Fibroblast of mammary gland (primary cell): ENCODE results near the gene PAK1.

Experiments used
- DNase-seq: peaks from one replicate; pipeline ENCODE4 v3.0.0-alpha.2; 2010; ENCODE audit warnings: low read depth
- H3K4me3 ChIP-seq: 2 replicates; pipeline ENCODE4 v1.5.1; 2011; ENCODE audit warnings: low read depth, mild to moderate bottlenecking, low read length, moderate library complexity; ENCODE audit not compliant: control insufficient read depth
- CTCF ChIP-seq: conservative IDR thresholded peaks from 2 replicates; pipeline ENCODE4 v1.5.1; 2011; ENCODE audit warnings: low read depth, low read length, inconsistent platforms; ENCODE audit not compliant: control insufficient read depth, insufficient read depth

The PAK1 gene

GRCh38 chr11:77289737-77290136, 184.2 kb downstream of the PAK1 start:
- no peak for DNase-seq
- no peak for TF ChIP-seq CTCF
- H3K4me3 ChIP-seq = no peak overlapping the region

GRCh38 chr11:77287615-77288273, 186.2 kb downstream of the PAK1 start:
- DNase-seq = peak; percentile 97
- TF ChIP-seq CTCF = no peak
- H3K4me3 ChIP-seq = no peak overlapping the region

GRCh38 chr11:77287136-77287535, 186.8 kb downstream of the PAK1 start:
- TF ChIP-seq CTCF = no peak
- H3K4me3 ChIP-seq = no peak overlapping the region
- peak; percentile 57 for DNase-seq

GRCh38 chr11:77284476-77285468, 189.1 kb downstream of the PAK1 start:
- DNase-seq = no peak

GRCh38 chr11:77283101-77283500, 190.8 kb downstream of the PAK1 start:
- no peak overlapping the region for H3K4me3 ChIP-seq
- no peak for TF ChIP-seq CTCF
- DNase-seq = no peak

More at GRCh38 chr11:77284476-77285468, 189.1 kb downstream of the PAK1 start:
- TF ChIP-seq CTCF = no peak
- no peak overlapping the region for H3K4me3 ChIP-seq

GRCh38 chr11:77278595-77279506, 195.0 kb downstream of the PAK1 start:
- DNase-seq = peak; percentile 60
- no peak for TF ChIP-seq CTCF
- no peak overlapping the region for H3K4me3 ChIP-seq
